ENCODE results near the gene CACFD1.

DNA sequence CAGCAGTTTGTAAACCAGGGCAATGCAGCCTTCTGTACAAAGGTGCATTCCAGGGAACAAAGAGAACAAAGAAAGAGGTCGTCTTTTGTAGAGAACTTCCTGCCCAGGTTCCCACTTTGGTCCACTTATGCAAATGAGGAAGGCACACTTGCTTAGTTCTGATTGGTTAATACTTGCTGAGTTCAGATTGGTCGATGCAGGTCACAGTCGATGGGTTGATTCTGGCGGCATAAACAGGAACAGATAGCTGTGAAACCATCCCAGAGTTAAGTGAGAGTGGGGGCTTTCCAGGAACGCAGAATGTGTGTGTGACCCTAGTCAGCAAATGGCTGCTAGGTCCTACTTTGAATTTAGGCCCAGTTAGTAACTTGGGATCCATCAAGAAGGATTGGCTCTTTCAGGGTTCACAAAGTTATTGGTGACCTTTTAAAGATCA is 39.4 kb upstream of the CACFD1 start:
- TF ChIP-seq POLR2A (IDR thresholded peaks at IDR 0.05; ENCODE audit: low read depth, low read length) (peak; percentile 36; the same call in 1 of the 2 replicates), PAX5 (IDR thresholded peaks at IDR 0.05; ENCODE audit: insufficient read depth, low read length, severe bottlenecking) (peak; percentile 32), POLR2AphosphoS5 (IDR thresholded peaks at IDR 0.05; ENCODE audit: low read depth, low read length) (no peak), TAF1 (IDR thresholded peaks at IDR 0.05; ENCODE audit: low read depth, low read length) (no peak)
